SK-N-MC (cell line): ENCODE measurements around the gene RDH16.

Experiments used
- EZH2 ChIP-seq: fragments of 200-600 bp; sonication (generic); IDR thresholded peaks from one replicate; pipeline ENCODE4 v1.6.1; 2017; ENCODE audit warnings: antibody characterized with exemption
- FOXP2 ChIP-seq: optimal IDR thresholded peaks from 2 replicates; pipeline ENCODE3; 2011; ENCODE audit warnings: mild to moderate bottlenecking, moderate library complexity; ENCODE audit not compliant: insufficient read depth; ENCODE audit errors: extremely low read length, control extremely low read depth
- POLR2AphosphoS5 ChIP-seq: IDR thresholded peaks from 2 replicates; pipeline ENCODE4 v1.6.1; 2012; ENCODE audit warnings: mild to moderate bottlenecking, low read depth, low read length, borderline replicate concordance

DNA sequence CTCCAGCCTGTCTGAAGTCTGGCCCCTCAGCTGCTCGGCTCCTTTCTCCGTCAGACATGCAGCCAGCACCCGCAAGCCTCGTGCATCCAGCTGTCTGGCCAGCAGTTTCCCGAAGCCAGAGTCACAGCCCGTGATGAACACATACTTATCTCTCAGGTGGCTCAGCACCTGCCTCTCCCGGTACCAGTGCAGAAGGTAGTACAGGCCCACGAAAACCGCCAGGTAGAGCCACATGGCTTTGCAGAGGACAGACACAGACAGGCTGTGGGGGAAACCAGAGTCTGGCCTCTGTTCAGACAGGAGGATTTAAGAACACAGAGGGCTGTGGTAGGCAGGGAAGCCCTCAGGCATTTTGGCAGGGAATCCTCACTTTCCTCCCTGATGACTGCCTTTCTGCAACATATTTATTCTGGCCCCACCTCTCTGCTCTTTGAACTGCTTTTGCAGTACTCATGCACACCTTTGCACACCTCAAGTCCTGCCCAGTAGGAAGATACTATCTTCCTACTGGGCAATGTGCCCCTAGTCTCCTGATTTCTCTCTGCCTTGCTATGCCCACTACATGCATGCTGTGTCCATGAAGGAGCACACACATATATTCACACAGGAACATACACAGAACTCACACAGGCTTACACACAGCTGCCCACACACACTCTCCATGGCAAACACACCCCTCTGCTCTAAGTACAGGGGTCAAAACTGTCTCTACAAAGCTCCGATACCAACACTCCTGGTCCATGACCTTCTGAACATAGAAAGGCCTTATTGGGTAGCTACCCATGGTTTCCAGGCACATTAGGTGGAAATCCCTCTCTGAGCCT lies at the start of gene RDH16:
- no peak for TF ChIP-seq POLR2AphosphoS5
- no peak for TF ChIP-seq EZH2
- no peak for TF ChIP-seq FOXP2
